Nephron progenitor cell (in vitro differentiated cells): ENCODE data around the gene SORCS2.

Experiments
- DNase-seq: peaks from one replicate; pipeline ENCODE4 v3.0.0; 2021
- H3K27ac Mint-ChIP-seq: 2 replicates; pipeline ENCODE4 v1.8.0; 2021; ENCODE audit warnings: mild to moderate bottlenecking, moderate library complexity, mixed read lengths
- H3K27me3 Mint-ChIP-seq: 2 replicates; pipeline ENCODE4 v1.8.0; 2021; ENCODE audit warnings: mild to moderate bottlenecking, low read depth, mixed read lengths; ENCODE audit not compliant: poor library complexity
- H3K36me3 Mint-ChIP-seq: 2 replicates; pipeline ENCODE4 v1.8.0; 2021; ENCODE audit warnings: low read depth, mixed read lengths
- H3K4me1 Mint-ChIP-seq: 2 replicates; pipeline ENCODE4 v1.8.0; 2021; ENCODE audit warnings: mixed read lengths
- H3K4me3 Mint-ChIP-seq: 2 replicates; pipeline ENCODE4 v1.8.0; 2021; ENCODE audit warnings: mild to moderate bottlenecking, moderate library complexity, mixed read lengths
- H3K9me3 Mint-ChIP-seq: 2 replicates; pipeline ENCODE4 v1.8.0; 2021; ENCODE audit warnings: mild to moderate bottlenecking, moderate library complexity, mixed read lengths
- CTCF ChIP-seq: fragments of 200-600 bp; sonication (generic); IDR thresholded peaks from 2 replicates; pipeline ENCODE4 v1.5.0; 2021; ENCODE audit warnings: antibody characterized with exemption

Gene SORCS2

GRCh38 chr4:7714176-7714575, 521.8 kb downstream of the SORCS2 start:
- no peak for TF ChIP-seq CTCF
- Mint-ChIP-seq H3K9me3 (peaks cover 12% of the 10 kb centered on the region), H3K27ac (no peak overlapping the region), H3K4me1 (peaks cover 44% of the 10 kb centered on the region), H3K36me3 (peaks cover 10% of the 10 kb centered on the region), H3K27me3 (peaks cover 24% of the 10 kb centered on the region), H3K4me3 (no peak overlapping the region)
- no peak for DNase-seq

GRCh38 chr4:7714738-7715137, 522.4 kb downstream of the SORCS2 start:
- no peak for DNase-seq
- TF ChIP-seq CTCF = no peak
- no peak overlapping the region for H3K27ac Mint-ChIP-seq
- H3K4me3 Mint-ChIP-seq = no peak overlapping the region
- H3K27me3 Mint-ChIP-seq = peaks cover 24% of the 10 kb centered on the region
- H3K9me3 Mint-ChIP-seq = peaks cover 12% of the 10 kb centered on the region
- peaks cover 10% of the 10 kb centered on the region for H3K36me3 Mint-ChIP-seq
- H3K4me1 Mint-ChIP-seq = peaks cover 40% of the 10 kb centered on the region

GRCh38 chr4:7715271-7716009, 523.1 kb downstream of the SORCS2 start:
- no peak for DNase-seq
- H3K36me3 Mint-ChIP-seq = peaks cover 10% of the 10 kb centered on the region
- peaks cover 12% of the 10 kb centered on the region for H3K9me3 Mint-ChIP-seq
- no peak for TF ChIP-seq CTCF
- H3K27me3 Mint-ChIP-seq = peaks cover 28% of the 10 kb centered on the region
- peaks cover 40% of the 10 kb centered on the region for H3K4me1 Mint-ChIP-seq
- no peak overlapping the region for H3K4me3 Mint-ChIP-seq
- H3K27ac Mint-ChIP-seq = no peak overlapping the region

- Mint-ChIP-seq H3K27ac (no peak overlapping the region), H3K27me3 (peaks cover 31% of the 10 kb centered on the region), H3K4me1 (peaks cover 35% of the 10 kb centered on the region)
These were observed 523.8 kb downstream of the SORCS2 start for GRCh38 chr4:7716010-7716721.

GRCh38 chr4:7717161-7717560, 524.8 kb downstream of the SORCS2 start:
- Mint-ChIP-seq H3K27ac (no peak overlapping the region), H3K27me3 (peaks cover 27% of the 10 kb centered on the region), H3K9me3 (peaks cover 12% of the 10 kb centered on the region), H3K4me1 (peaks cover 29% of the 10 kb centered on the region), H3K36me3 (peaks cover 10% of the 10 kb centered on the region), H3K4me3 (no peak overlapping the region)
- no peak for DNase-seq
- no peak for TF ChIP-seq CTCF

More at GRCh38 chr4:7716010-7716721, 523.8 kb downstream of the SORCS2 start:
- no peak for TF ChIP-seq CTCF
- H3K9me3 Mint-ChIP-seq = peaks cover 12% of the 10 kb centered on the region
- no peak for DNase-seq
- H3K4me3 Mint-ChIP-seq = no peak overlapping the region
- H3K36me3 Mint-ChIP-seq = peaks cover 10% of the 10 kb centered on the region
